HG02973 (cell line): ENCODE data around the gene KAT14.
"Not testable (repeated sequence)": the region's sequence is repeated elsewhere in the genome, so short reads cannot be mapped to it uniquely, and the experiment has no call there.

ENCODE experiments used
- ATAC-seq: cut with Tn5 transposase; IDR thresholded peaks from one replicate; pipeline ENCODE4 v1.9.1; 2021; ENCODE audit warnings: moderate library complexity; ENCODE audit not compliant: unreplicated experiment

Gene KAT14

GRCh38 chr20:18144541-18145099 is 7.0 kb downstream of the KAT14 start:
- ATAC-seq = no peak

GRCh38 chr20:18154342-18154741 is 16.7 kb downstream of the KAT14 start:
- no peak for ATAC-seq

DNA sequence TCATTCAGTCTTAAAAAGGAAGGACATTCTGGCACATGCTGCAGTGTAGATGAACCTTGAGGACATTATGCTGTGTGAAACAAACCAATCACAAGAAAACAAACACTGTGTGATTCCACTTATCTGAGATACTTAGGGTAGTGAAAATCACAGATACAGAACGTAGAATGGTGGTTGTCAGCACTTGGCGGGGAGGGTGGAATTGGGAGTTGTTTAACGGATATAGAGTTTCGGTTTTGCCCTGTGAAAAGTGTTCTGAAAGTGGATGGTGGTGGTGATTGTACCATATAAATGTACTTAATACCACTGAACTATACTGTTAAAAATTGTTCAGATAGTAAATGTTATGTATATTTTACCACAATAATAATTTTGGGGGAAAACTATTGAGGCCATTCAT is 18.4 kb downstream of the KAT14 start:
- no peak for ATAC-seq

DNA sequence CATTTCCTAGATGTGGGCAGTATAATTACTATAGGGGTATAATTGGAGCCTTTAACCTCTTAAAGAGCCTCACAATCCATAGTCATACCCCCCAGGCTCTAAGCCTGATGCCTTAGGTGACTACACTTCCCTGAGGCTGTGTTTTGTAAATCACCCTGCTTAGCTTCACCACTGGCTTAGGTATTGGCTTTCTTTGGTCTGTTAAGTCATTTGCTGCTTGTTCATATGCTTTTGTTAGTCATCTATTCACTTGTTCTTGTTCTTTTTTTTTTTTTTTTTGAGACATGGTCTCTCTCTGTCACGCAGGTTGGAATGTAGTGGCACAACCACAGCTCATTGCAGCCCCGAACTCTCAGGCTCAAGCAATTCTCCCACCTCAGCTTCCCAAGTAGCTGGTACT is 26.7 kb downstream of the KAT14 start:
- no peak for ATAC-seq

DNA sequence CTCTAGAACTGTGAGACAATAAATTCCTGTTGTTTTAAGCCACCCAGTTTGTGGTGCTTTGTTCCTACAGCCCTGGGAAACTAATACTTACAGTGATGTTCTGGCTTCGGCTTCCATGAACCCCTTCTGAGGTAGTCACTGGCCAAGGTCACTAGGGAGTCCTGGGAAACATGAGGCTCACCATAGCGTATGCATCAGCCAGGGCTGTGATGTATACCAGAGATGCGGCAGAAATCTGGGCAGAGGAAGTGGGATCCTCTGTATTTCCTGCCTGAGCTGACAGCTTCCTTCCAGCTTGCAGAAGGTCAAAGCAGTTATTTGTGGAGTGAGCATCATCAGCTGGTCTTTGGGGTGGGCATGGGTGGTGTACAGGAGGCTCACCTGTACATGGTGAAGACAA is 27.9 kb downstream of the KAT14 start:
- no peak for ATAC-seq

DNA sequence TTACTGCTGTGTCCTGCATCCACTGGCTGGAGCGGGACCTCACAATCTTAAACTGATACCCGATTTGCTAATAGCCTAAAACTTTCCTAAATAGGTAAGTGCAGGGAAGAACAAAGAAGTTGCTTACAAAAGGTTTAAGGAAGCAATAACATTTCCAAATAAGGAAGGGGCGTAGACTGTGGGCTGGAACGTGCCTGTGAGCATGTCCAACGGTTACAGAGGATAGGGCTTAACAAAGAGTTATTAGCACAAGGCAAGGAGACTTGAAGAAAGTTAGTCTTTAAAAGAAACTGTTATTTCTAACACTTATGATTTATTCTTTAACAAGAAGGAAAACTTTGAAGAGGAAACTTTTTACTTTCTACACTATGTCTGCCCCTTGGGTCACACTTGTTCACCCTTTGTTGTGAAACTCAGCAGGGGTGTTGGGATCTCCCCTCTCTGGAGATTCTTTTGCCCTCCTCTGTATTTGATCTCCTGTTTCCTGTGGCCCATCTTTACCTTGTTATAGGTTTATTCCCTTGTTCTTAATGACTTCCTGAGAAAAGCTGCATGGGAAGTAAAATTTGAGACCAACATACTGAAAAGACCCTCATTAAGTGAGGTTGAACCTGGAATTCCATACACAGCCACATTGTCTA is 28.7 kb downstream of the KAT14 start:
- ATAC-seq = no peak

GRCh38 chr20:18166950-18167349 is 29.3 kb downstream of the KAT14 start:
- no peak for ATAC-seq

- ATAC-seq = no peak
Observed at GRCh38 chr20:18172379-18172778, 34.7 kb downstream of the KAT14 start.

DNA sequence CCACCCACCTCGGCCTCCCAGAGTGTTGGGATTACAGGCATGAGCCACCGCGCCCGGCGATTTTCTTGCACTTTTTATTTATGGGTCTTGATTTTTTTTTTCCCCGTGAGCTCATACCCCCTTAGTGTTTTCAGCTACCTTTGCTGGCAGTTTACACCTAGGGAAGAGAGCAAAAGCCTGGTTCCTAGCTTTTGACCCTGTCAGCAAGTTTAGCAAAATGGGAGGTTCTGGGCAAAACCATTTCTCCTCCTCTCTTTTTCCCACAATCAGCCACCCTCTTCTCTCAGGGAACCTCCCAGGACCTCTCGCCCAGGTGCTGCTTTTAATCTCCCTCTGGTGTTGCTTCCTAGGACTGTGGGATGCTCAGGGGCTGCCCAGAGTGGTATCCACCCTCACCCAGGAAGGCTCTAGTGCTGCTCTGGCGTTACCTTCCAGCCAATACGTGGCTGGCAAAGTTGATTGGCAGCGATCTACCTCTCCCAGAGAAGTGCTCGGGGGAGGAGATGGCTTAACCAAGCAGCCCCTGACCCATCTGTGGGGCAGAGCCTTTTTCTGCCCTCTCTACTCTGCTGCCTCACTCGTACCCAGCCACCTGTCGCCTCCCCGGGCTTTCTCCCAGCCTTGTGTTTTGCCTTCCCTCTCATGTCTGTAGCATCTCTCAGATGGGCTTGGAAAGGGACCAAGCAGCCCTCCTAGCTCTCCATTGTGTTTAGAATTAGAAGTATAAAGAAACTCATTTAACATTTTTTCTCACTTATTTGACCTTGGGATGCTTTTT is 37.4 kb downstream of the KAT14 start:
- ATAC-seq = no peak

DNA sequence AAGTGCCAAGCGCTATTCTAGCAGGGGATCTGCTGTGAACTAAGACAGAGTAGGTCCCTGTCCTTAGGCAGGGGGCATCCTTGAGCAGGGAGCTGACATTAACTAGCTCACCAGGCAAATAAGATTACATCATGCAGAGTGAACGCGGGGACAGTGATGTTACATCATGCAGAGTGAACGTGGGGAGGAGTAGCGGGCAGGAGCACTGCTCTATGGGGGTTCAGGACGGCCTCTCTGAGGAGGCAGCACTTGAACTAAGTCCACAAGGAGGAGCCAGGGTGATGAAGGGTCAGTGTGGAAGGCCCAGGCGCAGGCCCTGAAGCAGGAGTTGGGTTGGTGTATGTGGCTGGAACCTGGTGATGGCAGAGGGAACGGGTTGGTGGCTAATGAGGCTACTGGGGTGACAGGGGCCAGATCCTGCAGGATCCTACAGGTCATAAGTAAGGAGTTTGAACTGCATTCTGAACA is 38.7 kb downstream of the KAT14 start:
- ATAC-seq = no peak

DNA sequence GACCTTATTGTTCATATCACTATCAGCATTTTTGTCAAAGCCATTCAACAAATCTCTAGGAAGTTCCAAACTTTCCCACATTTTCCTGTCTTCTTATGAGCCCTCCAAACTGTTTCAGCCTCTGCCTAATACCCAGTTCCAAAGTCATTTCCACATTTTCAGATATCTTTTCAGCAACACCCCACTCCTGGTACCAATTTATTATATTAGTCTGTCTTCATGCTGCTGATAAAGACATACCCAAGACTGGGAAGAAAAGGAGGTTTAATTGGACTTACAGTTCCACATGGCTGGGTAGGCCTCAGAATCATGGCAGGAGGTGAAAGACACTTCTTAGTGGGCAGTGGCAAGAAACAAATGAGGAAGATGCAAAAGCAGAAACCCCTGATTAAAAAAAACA is 42.7 kb downstream of the KAT14 start:
- not testable (repeated sequence) for ATAC-seq

GRCh38 chr20:18180815-18181214 is 43.2 kb downstream of the KAT14 start:
- ATAC-seq = no peak

DNA sequence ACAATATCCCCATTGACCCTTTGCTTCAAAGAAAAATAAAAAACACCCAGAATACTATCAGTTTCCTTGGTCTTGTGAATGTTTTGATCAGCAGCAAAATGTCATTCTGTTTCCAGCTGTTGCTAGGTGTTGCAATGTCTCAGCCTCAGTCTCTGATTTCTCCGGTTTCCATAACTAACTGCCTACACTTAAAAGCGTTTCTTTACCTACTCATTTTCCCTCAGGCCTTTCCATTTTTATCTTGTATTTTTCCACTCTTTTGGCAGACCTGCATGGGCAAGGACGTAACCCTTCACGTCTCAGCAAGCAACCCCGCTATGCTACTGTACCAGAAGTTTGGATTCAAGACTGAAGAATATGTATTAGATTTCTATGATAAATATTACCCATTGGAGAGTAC is 49.4 kb downstream of the KAT14 start:
- ATAC-seq = no peak

- ATAC-seq = no peak
Observed at GRCh38 chr20:18188434-18188833, 50.8 kb downstream of the KAT14 start.

DNA sequence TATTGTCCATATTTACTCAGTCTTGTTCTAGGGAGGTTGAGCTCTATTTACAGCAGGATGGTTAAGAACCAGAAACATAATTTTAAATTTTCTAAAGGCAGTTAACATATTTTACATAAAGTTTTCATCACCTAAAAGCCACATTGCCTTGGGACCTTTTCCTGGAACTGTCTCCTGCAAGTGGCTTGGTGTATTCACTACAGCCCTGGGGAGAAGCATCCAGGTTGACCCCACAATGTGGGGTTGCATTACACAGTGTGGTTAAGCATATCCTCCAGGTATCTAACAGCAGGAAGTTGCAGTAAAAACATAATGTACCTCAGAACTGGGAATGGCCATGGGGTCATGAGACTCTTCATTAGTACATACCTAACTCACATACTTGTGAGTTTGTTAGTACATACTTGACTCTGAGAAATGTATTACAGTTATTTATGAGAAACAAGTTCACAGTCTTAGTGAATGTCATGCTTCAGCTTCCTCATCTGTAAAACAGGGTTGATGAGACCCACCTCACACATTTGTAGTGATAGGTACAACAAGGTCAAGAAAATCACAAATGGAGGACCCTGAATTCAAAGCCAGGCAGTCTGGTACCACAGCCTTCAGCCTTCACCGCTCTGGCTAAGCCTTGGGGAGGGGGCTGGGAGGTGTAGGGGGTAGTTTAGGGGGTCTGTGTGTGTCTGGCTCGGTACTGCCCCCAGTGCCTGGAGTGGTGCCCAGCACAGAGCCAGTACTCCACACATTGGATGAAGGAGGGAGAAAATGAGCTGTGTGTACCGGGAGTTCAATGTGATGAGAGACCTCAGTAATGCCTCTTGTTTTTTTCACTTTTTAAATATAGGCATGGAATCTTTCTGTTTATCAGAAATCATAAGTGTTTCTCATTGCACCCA is 52.9 kb downstream of the KAT14 start:
- no peak for ATAC-seq

DNA sequence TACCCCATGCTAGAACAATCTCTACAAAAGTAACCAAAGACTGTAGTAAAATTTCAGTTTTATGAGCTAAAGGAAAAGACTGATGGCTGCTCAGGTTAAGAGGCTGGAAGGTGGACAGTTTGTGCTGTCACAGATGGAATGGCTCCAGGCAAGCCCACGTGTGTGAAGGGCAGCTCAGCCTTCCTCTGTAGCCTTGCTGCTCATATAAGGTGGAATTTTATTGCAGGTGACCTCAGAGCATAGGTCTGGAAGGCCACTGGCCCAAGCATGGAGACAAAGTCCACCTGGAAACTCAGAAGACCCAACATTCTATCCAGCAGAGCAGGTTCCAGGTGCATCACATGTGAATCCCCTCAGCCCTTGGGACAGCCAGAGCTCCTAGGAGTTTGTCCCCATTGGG is 53.6 kb downstream of the KAT14 start:
- no peak for ATAC-seq

DNA sequence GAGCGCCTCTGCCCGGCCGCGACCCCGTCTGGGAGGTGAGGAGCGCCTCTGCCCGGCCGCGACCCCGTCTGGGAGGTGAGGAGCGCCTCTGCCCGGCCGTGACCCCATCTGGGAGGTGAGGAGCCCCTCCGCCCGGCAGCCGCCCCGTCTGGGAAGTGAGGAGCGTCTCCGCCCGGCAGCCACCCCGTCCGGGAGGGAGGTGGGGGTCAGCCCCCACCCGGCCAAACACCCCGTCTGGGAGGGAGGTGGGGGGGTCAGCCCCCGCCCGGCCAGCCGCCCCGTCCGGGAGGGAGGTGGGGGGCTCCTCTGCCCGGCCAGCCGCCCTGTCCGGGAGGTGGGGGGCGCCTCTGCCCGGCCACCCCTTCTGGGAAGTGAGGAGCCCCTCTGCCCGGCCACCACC is 56.8 kb downstream of the KAT14 start:
- not testable (repeated sequence) for ATAC-seq

GRCh38 chr20:18195931-18196330 is 58.3 kb downstream of the KAT14 start:
- ATAC-seq = no peak

DNA sequence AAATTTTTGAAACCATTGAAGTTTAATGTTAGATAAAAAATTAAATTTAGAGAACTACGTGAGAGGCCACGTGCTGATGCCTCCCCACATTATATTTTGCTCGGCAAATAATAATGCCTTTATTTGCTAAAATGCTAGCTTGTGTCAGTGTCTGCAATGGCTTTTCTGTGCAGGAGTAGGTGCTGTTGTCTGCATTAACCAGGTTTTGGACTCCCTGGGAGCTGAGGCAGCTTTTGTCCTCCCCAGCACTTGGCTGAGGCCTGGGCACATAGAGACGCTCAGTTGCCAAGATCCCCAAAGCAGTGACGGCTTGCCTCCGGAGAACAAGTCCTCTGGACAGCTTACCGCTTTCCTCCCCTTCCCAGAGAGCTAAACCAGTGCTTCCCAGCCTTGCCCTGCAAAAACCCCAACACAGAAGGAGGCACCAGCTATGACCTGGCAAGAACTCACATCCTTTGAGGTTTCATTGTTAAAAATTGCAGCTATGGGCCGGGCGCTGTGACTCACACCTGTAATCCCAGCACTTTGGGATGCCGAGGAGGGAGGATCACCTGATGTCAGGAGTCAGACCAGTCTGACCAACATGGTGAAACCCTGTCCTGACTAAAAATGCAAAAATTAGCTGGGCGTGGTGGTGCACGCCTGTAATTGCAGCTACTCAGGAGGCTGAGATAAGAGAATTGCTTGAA is 59.9 kb downstream of the KAT14 start:
- ATAC-seq = no peak

DNA sequence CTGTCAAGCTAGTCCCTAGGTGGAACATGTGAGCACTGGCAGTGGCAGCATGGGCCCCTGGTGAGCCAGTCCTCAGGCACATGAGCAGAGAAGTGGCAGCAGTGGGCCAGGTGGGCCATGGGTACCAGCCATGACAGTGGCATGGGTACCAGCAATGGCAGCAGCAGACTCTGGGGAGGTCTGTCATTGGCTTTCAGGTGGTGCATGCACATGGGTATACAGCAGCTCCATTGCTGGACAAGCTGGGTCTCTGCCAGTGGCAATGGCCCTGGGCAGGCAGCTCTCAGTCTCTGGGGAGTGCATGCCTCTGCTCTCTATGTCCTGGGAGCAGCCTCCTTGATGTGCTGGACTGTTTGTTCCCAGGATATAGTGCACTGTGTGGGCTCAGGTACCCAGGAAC is 65.3 kb downstream of the KAT14 start:
- no peak for ATAC-seq

- not testable (repeated sequence) for ATAC-seq
Observed at GRCh38 chr20:18203700-18204099, 66.0 kb downstream of the KAT14 start.
